Measurements from ENCODE around the gene CELF2.

The CELF2 gene

GRCh38 chr10:11020548-11020942 lies 2.9 kb downstream of the CELF2 start:
- TF ChIP-seq, protein P1, sequence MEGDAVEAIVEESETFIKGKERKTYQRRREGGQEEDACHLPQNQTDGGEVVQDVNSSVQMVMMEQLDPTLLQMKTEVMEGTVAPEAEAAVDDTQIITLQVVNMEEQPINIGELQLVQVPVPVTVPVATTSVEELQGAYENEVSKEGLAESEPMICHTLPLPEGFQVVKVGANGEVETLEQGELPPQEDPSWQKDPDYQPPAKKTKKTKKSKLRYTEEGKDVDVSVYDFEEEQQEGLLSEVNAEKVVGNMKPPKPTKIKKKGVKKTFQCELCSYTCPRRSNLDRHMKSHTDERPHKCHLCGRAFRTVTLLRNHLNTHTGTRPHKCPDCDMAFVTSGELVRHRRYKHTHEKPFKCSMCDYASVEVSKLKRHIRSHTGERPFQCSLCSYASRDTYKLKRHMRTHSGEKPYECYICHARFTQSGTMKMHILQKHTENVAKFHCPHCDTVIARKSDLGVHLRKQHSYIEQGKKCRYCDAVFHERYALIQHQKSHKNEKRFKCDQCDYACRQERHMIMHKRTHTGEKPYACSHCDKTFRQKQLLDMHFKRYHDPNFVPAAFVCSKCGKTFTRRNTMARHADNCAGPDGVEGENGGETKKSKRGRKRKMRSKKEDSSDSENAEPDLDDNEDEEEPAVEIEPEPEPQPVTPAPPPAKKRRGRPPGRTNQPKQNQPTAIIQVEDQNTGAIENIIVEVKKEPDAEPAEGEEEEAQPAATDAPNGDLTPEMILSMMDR (IDR thresholded peaks at IDR 0.05; ENCODE audit: low read length, missing control alignments), result no peak
- H3K4me3 ChIP-seq (replicated peaks; ENCODE audit: low read depth, low read length), result no peak overlapping the region
- DNase-seq (ENCODE audit: low read depth), result no peak

DNA sequence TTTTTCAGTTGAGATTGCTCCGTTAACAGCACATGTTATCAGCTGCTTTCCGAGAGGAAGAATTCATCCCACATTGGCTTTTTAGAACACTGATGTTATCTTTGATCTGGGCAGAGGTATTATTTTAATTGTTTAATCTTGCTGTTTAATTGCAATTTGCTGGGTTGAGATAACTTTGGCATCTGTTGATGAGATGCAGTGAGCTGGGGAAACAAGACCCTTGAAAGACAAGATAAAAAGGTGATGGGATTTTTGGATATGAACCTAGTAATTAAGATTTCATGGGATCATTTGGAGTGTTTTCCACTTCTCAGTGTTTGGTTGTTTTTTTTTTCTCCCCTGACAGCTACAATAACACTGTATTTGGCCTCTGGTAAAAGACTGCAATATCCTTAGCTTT lies 4.5 kb downstream of the CELF2 start:
- H3K4me3 ChIP-seq (replicated peaks; ENCODE audit: low read depth, low read length), result no peak overlapping the region

DNA sequence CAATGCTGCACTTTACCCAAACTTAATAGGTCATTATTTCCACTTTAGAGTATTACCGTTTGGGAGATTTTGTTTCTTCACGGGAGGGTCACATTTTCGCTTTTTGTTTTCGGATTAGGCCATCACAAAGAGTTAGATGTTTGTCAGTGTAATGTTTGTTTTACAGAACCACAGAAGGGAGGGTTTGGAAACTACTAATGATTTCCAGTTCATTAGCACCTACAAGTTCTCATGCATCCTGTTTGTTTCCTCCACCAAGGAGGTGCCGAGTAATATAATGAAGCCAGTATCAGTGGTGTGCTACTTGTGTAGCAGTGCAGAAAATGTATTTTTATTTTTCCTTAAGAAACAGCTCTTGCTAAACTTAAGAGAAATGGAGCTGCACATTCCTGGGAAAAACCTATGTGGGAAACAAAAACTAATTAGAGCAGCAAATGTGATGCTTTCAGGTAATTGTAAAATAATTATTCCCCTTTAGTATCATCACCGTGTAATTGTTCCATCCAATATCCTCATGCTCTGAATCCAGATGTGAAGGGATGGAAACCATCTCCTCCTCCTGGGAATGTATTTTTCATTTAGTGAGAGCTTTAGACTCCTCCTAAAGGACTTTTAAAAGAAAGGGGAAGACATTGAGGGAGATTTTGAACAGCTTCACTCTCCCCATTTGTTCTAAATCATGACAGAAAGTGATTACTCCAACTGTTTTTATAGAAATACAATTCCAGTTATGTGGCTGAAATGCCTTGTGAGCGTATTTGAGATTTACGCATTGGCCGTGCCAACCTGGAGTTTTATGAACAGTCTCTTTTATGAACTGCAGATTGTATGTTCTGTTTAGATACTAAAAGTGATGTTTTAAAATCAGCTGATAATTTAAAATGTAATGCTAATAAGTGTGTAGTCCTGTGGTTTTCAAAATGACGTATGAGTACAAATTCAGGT lies 5.6 kb downstream of the CELF2 start:
- TF ChIP-seq, protein P1 (IDR thresholded peaks at IDR 0.05; ENCODE audit: low read length, missing control alignments), result no peak
- H3K4me3 ChIP-seq (replicated peaks; ENCODE audit: low read depth, low read length), result no peak overlapping the region
- no peak for DNase-seq (ENCODE audit: low read depth)

More for the DNA sequence above, 4.5 kb downstream of the CELF2 start:
- DNase-seq (ENCODE audit: low read depth), result no peak
- TF ChIP-seq, protein P1 (IDR thresholded peaks at IDR 0.05; ENCODE audit: low read length, missing control alignments), result no peak

DNA sequence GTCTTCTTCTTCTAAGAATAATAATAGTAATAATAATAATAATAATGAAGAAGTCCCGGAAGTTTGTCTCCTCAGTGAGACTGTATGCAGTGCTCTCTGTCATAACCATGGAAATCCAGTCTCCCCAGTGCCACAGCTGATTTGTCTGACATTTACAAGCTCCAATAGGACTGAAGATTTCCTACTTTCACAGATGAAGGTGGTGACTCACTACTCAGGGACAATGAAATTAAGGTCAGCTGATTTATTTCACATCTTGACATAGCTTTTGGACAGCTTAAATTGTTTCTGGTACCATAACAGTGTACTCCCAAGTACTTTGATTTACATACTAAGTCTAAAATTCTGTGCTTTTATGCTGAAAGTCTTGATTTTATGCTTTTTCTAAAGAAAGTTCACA lies 6.9 kb downstream of the CELF2 start:
- DNase-seq (ENCODE audit: low read depth), result peak; percentile 90

DNA sequence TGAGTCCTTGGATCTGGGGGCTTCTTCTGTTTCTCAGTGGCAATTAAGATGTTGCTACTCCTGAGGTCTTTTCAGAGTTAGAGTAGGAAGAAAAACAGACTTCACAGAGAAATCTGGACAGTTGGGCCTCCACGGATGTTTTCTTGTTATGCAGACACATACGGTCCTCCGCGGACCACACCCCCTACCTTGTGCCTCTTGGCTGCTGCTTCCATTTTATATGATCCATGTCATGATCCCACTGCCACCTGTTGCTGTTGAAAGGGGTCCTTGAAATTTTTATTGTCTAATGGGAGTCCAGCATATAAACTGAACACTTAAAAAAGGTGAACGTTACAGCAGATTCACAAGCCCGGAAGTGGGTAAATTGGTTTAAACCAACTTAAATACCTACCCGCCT lies 8.3 kb downstream of the CELF2 start:
- no peak for DNase-seq (ENCODE audit: low read depth)
- TF ChIP-seq, protein P1 (IDR thresholded peaks at IDR 0.05; ENCODE audit: low read length, missing control alignments), result no peak
- H3K4me3 ChIP-seq (replicated peaks; ENCODE audit: low read depth, low read length), result no peak overlapping the region

More for the DNA sequence above, 6.9 kb downstream of the CELF2 start:
- TF ChIP-seq, protein P1 (IDR thresholded peaks at IDR 0.05; ENCODE audit: low read length, missing control alignments), result no peak
- no peak overlapping the region for H3K4me3 ChIP-seq (replicated peaks; ENCODE audit: low read depth, low read length)

GRCh38 chr10:11026773-11027172 lies 9.1 kb downstream of the CELF2 start:
- DNase-seq (ENCODE audit: low read depth), result peak; percentile 57
- H3K4me3 ChIP-seq (replicated peaks; ENCODE audit: low read depth, low read length), result no peak overlapping the region
- TF ChIP-seq, protein P1 (IDR thresholded peaks at IDR 0.05; ENCODE audit: low read length, missing control alignments), result no peak
